Heart right ventricle (tissue), 16 donors: ENCODE results near the gene GAS6. TPM values are rescaled to one million over a fixed set of nuclear protein-coding genes. Genes with fewer than 3 reads are reported as not detected.
A peak's percentile ranks its signal among the peaks of the same experiment; 100 is the strongest.

ENCODE experiments used
- ATAC-seq, 8 donors: fragments of 200-7000 bp; cut with Tn5 transposase; one replicate each; pipeline ENCODE4 v1.9.1; 2020; ENCODE audit warnings: mild to moderate bottlenecking in 8 of 8, moderate library complexity in 8 of 8, moderate number of reproducible peaks in 1 of 8
- DNase-seq, 2 donors: peaks; one replicate each; pipeline ENCODE4 v3.0.0-alpha.2; 2020
- H3K27ac ChIP-seq, 10 donors: fragments of 200-600 bp; sonication (generic) in 2 of 10; one replicate each; pipeline versions ENCODE4 v1.5.0 to v1.8.0; 2020 to 2022; ENCODE audit warnings: mild to moderate bottlenecking in 3 of 10
- H3K27me3 ChIP-seq, 7 donors: fragments of 200-600 bp; one replicate each; pipeline ENCODE4 v1.8.0; 2021 to 2022; ENCODE audit warnings: mild to moderate bottlenecking in 2 of 7
- H3K36me3 ChIP-seq, 9 donors: fragments of 200-600 bp; sonication (generic) in 1 of 9; one replicate each; pipeline versions ENCODE4 v1.5.0 to v1.8.0; 2020 to 2022; ENCODE audit warnings: mild to moderate bottlenecking in 2 of 9
- H3K4me1 ChIP-seq, 9 donors: fragments of 200-600 bp; sonication (generic) in 1 of 9; one replicate each; pipeline versions ENCODE4 v1.5.0 to v1.8.0; 2020 to 2022; ENCODE audit warnings: mild to moderate bottlenecking in 4 of 9
- H3K4me3 ChIP-seq, 10 donors: fragments of 200-600 bp; sonication (generic) in 2 of 10; one replicate each; pipeline versions ENCODE4 v1.5.0 to v1.8.0; 2020 to 2022; ENCODE audit warnings: mild to moderate bottlenecking in 7 of 10, moderate library complexity in 2 of 10
- H3K9me3 ChIP-seq, 11 donors: fragments of 200-600 bp in 10 of 11; sonication (generic) in 2 of 11; one replicate each; pipeline versions ENCODE4 v1.5.0 to v1.8.0; 2013 to 2022; ENCODE audit warnings: mild to moderate bottlenecking in 2 of 11, control low read depth in 1 of 11, moderate library complexity in 1 of 11
- CTCF ChIP-seq, 9 donors: fragments of 200-600 bp; sonication (generic) in 2 of 9; IDR thresholded peaks; one replicate each; pipeline versions ENCODE4 v1.5.0 to v1.8.0; 2021 to 2022; ENCODE audit warnings: antibody characterized with exemption in 9 of 9, mild to moderate bottlenecking in 5 of 9, moderate library complexity in 1 of 9
- WGBS, 2 donors: extraction: QIAGEN DNeasy Blood & Tissue Kit; methylation state at CpG; one replicate each; pipeline ENCODE4 v1.1.7; 2013; ENCODE audit warnings: inconsistent platforms in 1 of 2; 5-methylcytosine and 5-hydroxymethylcytosine counted together
- intact Hi-C, 10 donors: fragments of 100-400 bp; cut with DNase I; formaldehyde crosslinking; loops; one replicate each; pipeline versions ENCODE4 v1.11.1 to v1.14.2; 2022
- polyA plus RNA-seq, 2 donors: library from polyadenylated mRNA; stranded (reverse); fragments of 200-250 nt; gene quantifications; one replicate each; pipeline ENCODE4 v1.2.3, GENCODE V29; 2013
- total RNA-seq, 10 donors: library from RNA; stranded (reverse); fragmentation: NEBNext Ultra II Directional in 3 of 10; extraction: Animal tissue kit (Norgen Biotek cat#: 25700) in 3 of 10; gene quantifications; one replicate each; pipeline versions ENCODE4 v1.2.1 to v1.2.4, GENCODE V29; 2021 to 2023
- donor health status: Arrhythmogenic right ventricular cardiomyopathy.
- donor health status: ischemic (EF 13 %, LVEDD 7.1; RV severe dilation, severe dysfunction).
- donor health status: healthy with polysubstance abuse.
- donor health status: DM: no; HTN: yes; CAD: no.
- donor health status: DM: no; HTN: no; CAD: no.
- donor health status: ischemic (EF 25% LVEDD 6.9; RV normal size, moderate dysfunction).
- donor health status: ischemic (EF 25% LVEDD 5.7; RV mildly dilated, moderate dysfunction).
- donor health status: healthy.
- donor health status: DM: yes; HTN: yes; CAD: no.
- donor health status: Ischemic cardiomyopathy.
- donor health status: ischemic (EF 35%, LVEDD 5.7; RV mildly dilated, moderate dysfunction).
- donor health status: nonischemic (EF 11% LVEDD 7.7; RV severe dilation, severe dysfunction).
- donor health status: DM: yes; HTN: yes; CAD: no.
- donor health status: PGD.
- donor health status: ischemic (EF 29% LVEDD 5.4; RV normal size, mild dysfunction).
- donor health status: nonischemic (EF 23%, LVEDD 6.1; RV moderate dilation, normal function).

GAS6 gene
- total and polyA plus RNA-seq, 12 donors = 113 to 280 (median 174) TPM

GRCh38 chr13:113815151-113816058 lies 48.5 kb downstream of the GAS6 start:
- peaks cover 34 to 63% (median 43%) of the 10 kb centered on the region in 9 donors for H3K4me1 ChIP-seq
- H3K27ac ChIP-seq = peak overlapping the region in 1 of 10 donors; percentile 68
- no peaks in the 10 kb centered on the region for H3K27me3 ChIP-seq
- no peak for TF ChIP-seq CTCF (IDR thresholded peaks at IDR 0.05)
- ATAC-seq (no peak), DNase-seq (peak in 1 of 2 donors; percentile 34)
- 69 to 81% methylated on average over 42 of the region's 42 CpGs for WGBS, 2 donors
- H3K9me3 ChIP-seq = no peaks in the 10 kb centered on the region
- peaks cover 0 to 10% (median 0%) of the 10 kb centered on the region in 9 donors for H3K36me3 ChIP-seq
- intact Hi-C loops = loop anchor here (2.0 to 5.0 kb wide), 10 partner anchors 47 to 412 kb away; partner anchors contain the start of genes GAS6 (in 1 of the 10) and TMEM255B (in 1 of the 10)
- peak overlapping the region in 6 of 10 donors; percentile 6 to 46 (median 28) for H3K4me3 ChIP-seq

GRCh38 chr13:113814435-113814821 lies 49.4 kb downstream of the GAS6 start:
- peaks cover 25 to 53% (median 33%) of the 10 kb centered on the region in 9 donors for H3K4me1 ChIP-seq

GRCh38 chr13:113813749-113814434 lies 50.0 kb downstream of the GAS6 start:
- Histone ChIP-seq H3K4me3 (no peak overlapping the region), H3K9me3 (peaks cover 0 to 8% (median 0%) of the 10 kb centered on the region in 11 donors), H3K36me3 (peaks cover 0 to 10% (median 0%) of the 10 kb centered on the region in 9 donors), H3K4me1 (peaks cover 20 to 48% (median 28%) of the 10 kb centered on the region in 9 donors), H3K27me3 (no peaks in the 10 kb centered on the region), H3K27ac (peak overlapping the region in 2 of 10 donors; percentile 43 to 58)
- TF ChIP-seq CTCF (IDR thresholded peaks at IDR 0.05) = no peak
- no peak for ATAC-seq
- DNase-seq = no peak
- intact Hi-C loops = loop anchor here in 1 of 10 donors (5.0 kb wide), 1 partner anchor 413 kb away; no protein-coding TSS in a partner anchor
- 63 to 67% methylated on average over 28 of the region's 28 CpGs for WGBS, 2 donors

More at GRCh38 chr13:113814435-113814821, 49.4 kb downstream of the GAS6 start:
- intact Hi-C loops = loop anchor here in 1 of 10 donors (5.0 kb wide), 1 partner anchor 413 kb away; no protein-coding TSS in a partner anchor
- Histone ChIP-seq H3K9me3 (peaks cover 0 to 7% (median 0%) of the 10 kb centered on the region in 11 donors), H3K4me3 (no peak overlapping the region), H3K27me3 (no peaks in the 10 kb centered on the region), H3K36me3 (peaks cover 0 to 10% (median 0%) of the 10 kb centered on the region in 9 donors), H3K27ac (no peak overlapping the region)
- no peak for TF ChIP-seq CTCF (IDR thresholded peaks at IDR 0.05)
- WGBS, 2 donors = 82% methylated on average over 11 of the region's 11 CpGs
- no peak for ATAC-seq
- DNase-seq = no peak
